K562 (cell line): ENCODE data around the gene KLHL41. TPM values are rescaled to one million over a fixed set of nuclear protein-coding genes. Genes with fewer than 3 reads are reported as not detected.
A peak's percentile ranks its signal among the peaks of the same experiment; 100 is the strongest.

Experiments used
- LCOR ChIP-seq: sonication (generic); formaldehyde crosslinking; IDR thresholded peaks from 2 replicates; pipeline ENCODE4 v1.8.0; 2022; ENCODE audit warnings: mild to moderate bottlenecking, missing genetic modification reagents
- MCM7 ChIP-seq, 2 experiments: fragments of 450-650 bp; IDR thresholded peaks; 2 replicates each; pipeline ENCODE4 v1.6.1; 2016 to 2018
- MTA3 ChIP-seq: fragments of 450-650 bp; formaldehyde crosslinking; IDR thresholded peaks from 2 replicates; pipeline ENCODE4 v1.6.1; 2017; ENCODE audit warnings: mild to moderate bottlenecking, borderline replicate concordance
- NR2C2 ChIP-seq, 2 experiments: fragments of 200-800 bp in 1 of 2; sonication (Bioruptor generic) in 1 of 2; sonication (generic) in 1 of 2; formaldehyde crosslinking in 1 of 2; IDR thresholded peaks; 2 replicates each; pipeline versions ENCODE4 v1.6.1 to v1.8.0; 2016 to 2022; ENCODE audit warnings: mild to moderate bottlenecking in 1 of 2, missing compliant biosample characterization in 1 of 2, missing genetic modification characterization in 1 of 2, missing genetic modification reagents in 1 of 2
- ZC3H11A ChIP-seq: IDR thresholded peaks from 2 replicates; pipeline ENCODE4 v1.6.1; 2012; ENCODE audit warnings: low read depth, low read length, improper control_type of control experiment
- polyA plus RNA-seq, 8 experiments: library from polyadenylated mRNA; depleted of rRNA in 4 of 8; stranded (reverse) in 5 of 8; unstranded in 3 of 8; fragments of >200 nt; fragmentation: Nextera tagmentation in 2 of 8; fragmentation: Illumina TruSeq in 1 of 8; extraction: Ambion mirVana in 2 of 8; extraction: Trizol in 1 of 8; gene quantifications; 2 replicates each; pipeline versions ENCODE4 v1.2.1 to v1.2.3, GENCODE V29; 2011 to 2014; ENCODE audit warnings: inconsistent platforms in 1 of 8, missing spikeins in 1 of 8
- total RNA-seq, 7 experiments: library from RNA; depleted of rRNA in 6 of 7; stranded (reverse); fragments of >200 nt in 6 of 7; fragmentation: Illumina TruSeq in 2 of 7; extraction: Trizol in 2 of 7; gene quantifications; 2 replicates each; pipeline versions ENCODE4 v1.2.1 to v1.2.3, GENCODE V29; 2011 to 2021; ENCODE audit warnings: low replicate concordance in 1 of 7
- TF ChIP-seq, protein P1 (sequence below): fragments of 450-650 bp; IDR thresholded peaks from 2 replicates; pipeline ENCODE4 v1.6.1; 2016; ENCODE audit warnings: mild to moderate bottlenecking
- TF ChIP-seq, protein P2 (sequence below): fragments of 450-650 bp; IDR thresholded peaks from 2 replicates; pipeline ENCODE4 v1.6.1; 2014; ENCODE audit warnings: low read depth, mild to moderate bottlenecking, moderate library complexity, borderline replicate concordance

KLHL41 gene
- total and polyA plus RNA-seq, 9 of the 15 experiments (the other 6 are each of a cell fraction or from before 2014, with no cell fraction given): 0.05 to 1.5 (median 0.09) TPM

DNA sequence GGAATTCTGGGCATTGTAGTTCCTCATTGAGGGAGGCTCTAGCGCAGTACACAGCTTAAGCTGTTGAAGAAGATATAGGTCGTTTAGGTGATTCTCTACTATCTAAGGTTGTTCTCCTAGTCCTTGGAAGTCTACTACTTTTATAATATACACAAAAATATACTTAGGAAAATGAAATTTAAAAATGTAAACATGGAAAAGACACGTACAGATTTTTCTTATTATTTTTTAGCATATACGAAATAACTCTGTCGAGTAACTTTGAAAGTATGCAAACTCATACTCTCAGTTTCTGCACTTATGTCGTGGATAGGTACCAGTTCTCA, 64.4 kb downstream of the KLHL41 start (continued):
- TF ChIP-seq, protein P1, sequence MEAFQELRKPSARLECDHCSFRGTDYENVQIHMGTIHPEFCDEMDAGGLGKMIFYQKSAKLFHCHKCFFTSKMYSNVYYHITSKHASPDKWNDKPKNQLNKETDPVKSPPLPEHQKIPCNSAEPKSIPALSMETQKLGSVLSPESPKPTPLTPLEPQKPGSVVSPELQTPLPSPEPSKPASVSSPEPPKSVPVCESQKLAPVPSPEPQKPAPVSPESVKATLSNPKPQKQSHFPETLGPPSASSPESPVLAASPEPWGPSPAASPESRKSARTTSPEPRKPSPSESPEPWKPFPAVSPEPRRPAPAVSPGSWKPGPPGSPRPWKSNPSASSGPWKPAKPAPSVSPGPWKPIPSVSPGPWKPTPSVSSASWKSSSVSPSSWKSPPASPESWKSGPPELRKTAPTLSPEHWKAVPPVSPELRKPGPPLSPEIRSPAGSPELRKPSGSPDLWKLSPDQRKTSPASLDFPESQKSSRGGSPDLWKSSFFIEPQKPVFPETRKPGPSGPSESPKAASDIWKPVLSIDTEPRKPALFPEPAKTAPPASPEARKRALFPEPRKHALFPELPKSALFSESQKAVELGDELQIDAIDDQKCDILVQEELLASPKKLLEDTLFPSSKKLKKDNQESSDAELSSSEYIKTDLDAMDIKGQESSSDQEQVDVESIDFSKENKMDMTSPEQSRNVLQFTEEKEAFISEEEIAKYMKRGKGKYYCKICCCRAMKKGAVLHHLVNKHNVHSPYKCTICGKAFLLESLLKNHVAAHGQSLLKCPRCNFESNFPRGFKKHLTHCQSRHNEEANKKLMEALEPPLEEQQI: 0 out of 2 replicates have a peak, but pooled peaks have one; percentile 33
- TF ChIP-seq, protein P2, sequence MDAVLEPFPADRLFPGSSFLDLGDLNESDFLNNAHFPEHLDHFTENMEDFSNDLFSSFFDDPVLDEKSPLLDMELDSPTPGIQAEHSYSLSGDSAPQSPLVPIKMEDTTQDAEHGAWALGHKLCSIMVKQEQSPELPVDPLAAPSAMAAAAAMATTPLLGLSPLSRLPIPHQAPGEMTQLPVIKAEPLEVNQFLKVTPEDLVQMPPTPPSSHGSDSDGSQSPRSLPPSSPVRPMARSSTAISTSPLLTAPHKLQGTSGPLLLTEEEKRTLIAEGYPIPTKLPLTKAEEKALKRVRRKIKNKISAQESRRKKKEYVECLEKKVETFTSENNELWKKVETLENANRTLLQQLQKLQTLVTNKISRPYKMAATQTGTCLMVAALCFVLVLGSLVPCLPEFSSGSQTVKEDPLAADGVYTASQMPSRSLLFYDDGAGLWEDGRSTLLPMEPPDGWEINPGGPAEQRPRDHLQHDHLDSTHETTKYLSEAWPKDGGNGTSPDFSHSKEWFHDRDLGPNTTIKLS: peak; percentile 43; the same call in 1 of the 2 replicates
- TF ChIP-seq NR2C2 (CRISPR knock-in tag; IDR thresholded peaks at IDR 0.05) (no peak), NR2C2 (tag; IDR thresholded peaks at IDR 0.05) (peak; percentile 2), ZC3H11A (0 out of 2 replicates have a peak, but pooled peaks have one; percentile 6), LCOR (CRISPR knock-in tag) (0 out of 2 replicates have a peak, but pooled peaks have one; percentile 28), MTA3 (no peak), MCM7 (IDR thresholded peaks at IDR 0.05) (no peak)
